ENCODE data around the gene SMYD4. TPM values are rescaled to one million over a fixed set of nuclear protein-coding genes. Genes with fewer than 3 reads are reported as not detected.

SMYD4 gene
- total and polyA plus RNA-seq, 10 of the 15 experiments (the other 5 are each of a cell fraction or from before 2014, with no cell fraction given) = 2.1 to 18.8 (median 13.7) TPM

GRCh38 chr17:1752425-1753262, 77.1 kb downstream of the SMYD4 start (continued):
- TF ChIP-seq GABPA (IDR thresholded peaks at IDR 0.05; ENCODE audit: low read depth) = no peak

- no peak for FAIRE-seq
- no TSS peak for BruUV-seq (replicated peaks)
- POLR2A ChIA-PET = interaction anchor here (1.4 kb wide), 1 partner anchor 14 kb away, joined by 3 read pairs; no protein-coding TSS in a partner anchor
- H4K20me1 ChIP-seq (ENCODE audit: control insufficient read depth, insufficient read depth) = no peaks in the 10 kb centered on the region
- H3K79me2 ChIP-seq (ENCODE audit: control insufficient read depth, insufficient read depth, low read length) = no peaks in the 10 kb centered on the region
- H3K9ac ChIP-seq (ENCODE audit: control insufficient read depth, insufficient read depth, low read length) = no peak overlapping the region
- no peaks in the 10 kb centered on the region for H3K9me3 ChIP-seq (replicated peaks; ENCODE audit: control insufficient read depth, insufficient read depth, low read length)
- CTCF ChIA-PET = no interaction called here
- in situ Hi-C loops (cut with MboI) = no loop called here
- WGBS (ENCODE audit: insufficient coverage, insufficient replicate concordance, low lambda C conversion rate, missing lambda C conversion rate) = 62% methylated on average over 9 of the region's 9 CpGs
- no peaks in the 10 kb centered on the region for H3K27me3 ChIP-seq (replicated peaks in 1 of 2; ENCODE audit: control insufficient read depth in 2 of 2, insufficient read depth in 2 of 2, low read length in 1 of 2)
- DNase-seq (ENCODE audit: low read depth, low spot score) = no peak
- intact Hi-C loops (cut with micrococcal nuclease; ENCODE audit: unreplicated experiment) = no loop called here
- H3K4me3 ChIP-seq = no peak overlapping the region
- RAD21 ChIA-PET (ENCODE audit: unreplicated experiment) = no interaction called here
- SMC1A ChIA-PET (ENCODE audit: uncharacterized antibody, unreplicated experiment) = no interaction called here
- no peaks in the 10 kb centered on the region; a peak in 1 of 4 replicates for H3K36me3 ChIP-seq (ENCODE audit: control insufficient read depth in 2 of 2, insufficient read depth in 2 of 2, low read length in 1 of 2)
- H3K4me1 ChIP-seq (ENCODE audit: control insufficient read depth, insufficient read depth, low read length) = no peaks in the 10 kb centered on the region
- H3K4me2 ChIP-seq (ENCODE audit: control insufficient read depth, insufficient read depth) = no peak overlapping the region
- no peak overlapping the region for H2AFZ ChIP-seq (ENCODE audit: control insufficient read depth, low read depth, low read length)
- no peak overlapping the region for H3K27ac ChIP-seq (ENCODE audit: control insufficient read depth, insufficient read depth)
- no peak for ATAC-seq
- TF ChIP-seq BRCA1 (IDR thresholded peaks at IDR 0.05; ENCODE audit: low read depth, low read length) (no peak), NR2C2 (IDR thresholded peaks at IDR 0.05; ENCODE audit: borderline replicate concordance, control insufficient read depth, insufficient read length, low read depth) (no peak), TCF12 (IDR thresholded peaks at IDR 0.05; ENCODE audit: low read depth, low read length) (no peak), ATF7 (IDR thresholded peaks at IDR 0.05; ENCODE audit: low read depth) (no peak), PAX5 (IDR thresholded peaks at IDR 0.05; ENCODE audit: borderline replicate concordance, low read depth, low read length) (no peak), EED (IDR thresholded peaks at IDR 0.05; ENCODE audit: low read depth) (no peak), RELA (IDR thresholded peaks at IDR 0.05; ENCODE audit: borderline replicate concordance, partially characterized antibody) (no peak), CTCF (IDR thresholded peaks at IDR 0.05 in 2 of 3, conservative IDR thresholded peaks at IDR 0.05 in 1 of 3; ENCODE audit: control insufficient read depth in 2 of 3, extremely low read depth in 1 of 3, insufficient read depth in 1 of 3, low read depth in 3 of 3, low read length in 3 of 3) (no peak), PML (IDR thresholded peaks at IDR 0.05; ENCODE audit: low read length) (no peak), SMAD5 (IDR thresholded peaks at IDR 0.05; ENCODE audit: low read depth) (no peak), PRDM15 (CRISPR knock-in tag; IDR thresholded peaks at IDR 0.05) (no peak), BMI1 (IDR thresholded peaks at IDR 0.05; ENCODE audit: borderline replicate concordance) (no peak), WRNIP1 (IDR thresholded peaks at IDR 0.05; ENCODE audit: borderline replicate concordance, low read depth, low read length) (no peak), IKZF2 (IDR thresholded peaks at IDR 0.05) (no peak)
These were observed 79.1 kb downstream of the SMYD4 start for GRCh38 chr17:1750628-1751027.

All from GM12878 (cell line).